ENCODE measurements around the gene ELP4.

The ELP4 gene

GRCh38 chr11:31652528-31652927, 143.0 kb downstream of the ELP4 start:
- H3K36me3 ChIP-seq (ENCODE audit: insufficient read depth, low read length): no peaks in the 10 kb centered on the region
- no peaks in the 10 kb centered on the region for H3K9me2 ChIP-seq (replicated peaks; ENCODE audit: low read depth, low read length)
- no peak overlapping the region for H2AFZ ChIP-seq (ENCODE audit: low read length)
- H3K4me1 ChIP-seq (ENCODE audit: insufficient read depth, low read length, poor library complexity, severe bottlenecking): no peaks in the 10 kb centered on the region
- no peak overlapping the region for H3K4me3 ChIP-seq (ENCODE audit: low read length, poor library complexity, severe bottlenecking)
- H3F3A ChIP-seq (ENCODE audit: low read depth): no peaks in the 10 kb centered on the region
- no peaks in the 10 kb centered on the region for H3K79me2 ChIP-seq (ENCODE audit: insufficient read depth, low read length)
- H3K9me3 ChIP-seq (ENCODE audit: insufficient read depth, low read depth, low read length): no peaks in the 10 kb centered on the region
- H3K27me3 ChIP-seq (ENCODE audit: insufficient read depth, low read length, poor library complexity, severe bottlenecking): no peaks in the 10 kb centered on the region
- H3K9ac ChIP-seq (ENCODE audit: low read depth, low read length, poor library complexity, severe bottlenecking): no peak overlapping the region
- TF ChIP-seq EZH2phosphoT487 (IDR thresholded peaks at IDR 0.05; ENCODE audit: borderline replicate concordance) (no peak), CTCF (conservative IDR thresholded peaks at IDR 0.05; ENCODE audit: low read length) (no peak)
- no peaks in the 10 kb centered on the region for H4K20me1 ChIP-seq (ENCODE audit: insufficient read depth, low read length, poor library complexity, severe bottlenecking)
- H3K4me2 ChIP-seq (ENCODE audit: low read depth, low read length, poor library complexity, severe bottlenecking): no peak overlapping the region

GRCh38 chr11:31655483-31655882, 145.9 kb downstream of the ELP4 start:
- no peak overlapping the region for H3K4me3 ChIP-seq (ENCODE audit: low read length, poor library complexity, severe bottlenecking)
- TF ChIP-seq EZH2phosphoT487 (IDR thresholded peaks at IDR 0.05; ENCODE audit: borderline replicate concordance) (no peak), CTCF (conservative IDR thresholded peaks at IDR 0.05; ENCODE audit: low read length) (no peak)
- no peaks in the 10 kb centered on the region for H3K27me3 ChIP-seq (ENCODE audit: insufficient read depth, low read length, poor library complexity, severe bottlenecking)

GRCh38 chr11:31656051-31656450, 146.5 kb downstream of the ELP4 start:
- Histone ChIP-seq H3K9me3 (ENCODE audit: insufficient read depth, low read depth, low read length) (no peaks in the 10 kb centered on the region), H3F3A (ENCODE audit: low read depth) (no peaks in the 10 kb centered on the region), H3K9me2 (replicated peaks; ENCODE audit: low read depth, low read length) (no peaks in the 10 kb centered on the region), H2AFZ (ENCODE audit: low read length) (no peak overlapping the region), H3K9ac (ENCODE audit: low read depth, low read length, poor library complexity, severe bottlenecking) (no peak overlapping the region), H3K4me2 (ENCODE audit: low read depth, low read length, poor library complexity, severe bottlenecking) (no peak overlapping the region), H3K36me3 (ENCODE audit: insufficient read depth, low read length) (no peaks in the 10 kb centered on the region), H3K79me2 (ENCODE audit: insufficient read depth, low read length) (no peaks in the 10 kb centered on the region), H3K4me1 (ENCODE audit: insufficient read depth, low read length, poor library complexity, severe bottlenecking) (no peaks in the 10 kb centered on the region), H3K27me3 (ENCODE audit: insufficient read depth, low read length, poor library complexity, severe bottlenecking) (no peaks in the 10 kb centered on the region), H3K4me3 (ENCODE audit: low read length, poor library complexity, severe bottlenecking) (no peak overlapping the region), H4K20me1 (ENCODE audit: insufficient read depth, low read length, poor library complexity, severe bottlenecking) (no peaks in the 10 kb centered on the region)
- TF ChIP-seq CTCF (conservative IDR thresholded peaks at IDR 0.05; ENCODE audit: low read length): no peak

More at GRCh38 chr11:31655483-31655882, 145.9 kb downstream of the ELP4 start:
- Histone ChIP-seq H2AFZ (ENCODE audit: low read length) (no peak overlapping the region), H4K20me1 (ENCODE audit: insufficient read depth, low read length, poor library complexity, severe bottlenecking) (no peaks in the 10 kb centered on the region), H3K4me2 (ENCODE audit: low read depth, low read length, poor library complexity, severe bottlenecking) (no peak overlapping the region), H3K9me2 (replicated peaks; ENCODE audit: low read depth, low read length) (no peaks in the 10 kb centered on the region), H3K4me1 (ENCODE audit: insufficient read depth, low read length, poor library complexity, severe bottlenecking) (no peaks in the 10 kb centered on the region), H3K36me3 (ENCODE audit: insufficient read depth, low read length) (no peaks in the 10 kb centered on the region), H3K9ac (ENCODE audit: low read depth, low read length, poor library complexity, severe bottlenecking) (no peak overlapping the region), H3F3A (ENCODE audit: low read depth) (no peaks in the 10 kb centered on the region), H3K9me3 (ENCODE audit: insufficient read depth, low read depth, low read length) (no peaks in the 10 kb centered on the region), H3K79me2 (ENCODE audit: insufficient read depth, low read length) (no peaks in the 10 kb centered on the region)
